Activated B cell treated with CpG ODN at 0.5 μM for 24 hours (primary cell): ENCODE measurements around the gene PEX10. TPM values are rescaled to one million over a fixed set of nuclear protein-coding genes. Genes with fewer than 3 reads are reported as not detected.
A peak's percentile ranks its signal among the peaks of the same experiment; 100 is the strongest.

Experiments
- ATAC-seq: fragments of 200-7000 bp; cut with Tn5 transposase; one replicate; pipeline ENCODE4 v1.10.0; 2021; ENCODE audit warnings: low read depth, mild to moderate bottlenecking, moderate library complexity
- CTCF ChIA-PET: fragments of 350-600 bp; sonication (Branson Sonifier 250); formaldehyde crosslinking; loops from one replicate; lab custom pipeline; 2021; ENCODE audit warnings: antibody characterized with exemption; lab: Charles Lee
- POLR2A ChIA-PET: fragments of 350-600 bp; sonication (Branson Sonifier 250); formaldehyde crosslinking; loops from one replicate; lab custom pipeline; 2021; ENCODE audit warnings: antibody characterized with exemption; lab: Charles Lee
- DNase-seq: peaks from one replicate; pipeline ENCODE4 v3.0.0; 2022
- H3K27ac Mint-ChIP-seq: one replicate; pipeline ENCODE4 v1.8.0; 2020; ENCODE audit warnings: mixed read lengths
- H3K27me3 Mint-ChIP-seq: one replicate; pipeline ENCODE4 v1.8.0; 2021; ENCODE audit warnings: mixed read lengths
- H3K36me3 Mint-ChIP-seq: one replicate; pipeline ENCODE4 v1.8.0; 2021; ENCODE audit warnings: low read depth, mixed read lengths
- H3K4me1 Mint-ChIP-seq: one replicate; pipeline ENCODE4 v1.8.0; 2021; ENCODE audit warnings: mixed read lengths
- H3K4me3 Mint-ChIP-seq: one replicate; pipeline ENCODE4 v1.8.0; 2020; ENCODE audit warnings: mild to moderate bottlenecking, mixed read lengths
- H3K9me3 Mint-ChIP-seq: one replicate; pipeline ENCODE4 v1.8.0; 2020; ENCODE audit warnings: mixed read lengths
- CTCF ChIP-seq: fragments of 200-600 bp; IDR thresholded peaks from one replicate; pipeline ENCODE4 v1.8.0; 2022; ENCODE audit warnings: antibody characterized with exemption, mild to moderate bottlenecking
- intact Hi-C: fragments of 100-400 bp; cut with micrococcal nuclease; formaldehyde crosslinking; loops from one replicate; pipeline ENCODE4 v1.15.1; 2024
- total RNA-seq: library from RNA; stranded (reverse); gene quantifications from 2 replicates; pipeline ENCODE4 v1.2.3, GENCODE V29; 2022

The PEX10 gene
- total RNA-seq, 1 donor from 2014 or later = 18.9 TPM

- intact Hi-C loops = no loop called here
- ATAC-seq = no peak
- H3K9me3 Mint-ChIP-seq = no peaks in the 10 kb centered on the region
- peaks cover 14% of the 10 kb centered on the region for H3K36me3 Mint-ChIP-seq
- H3K27ac Mint-ChIP-seq = no peak overlapping the region
- peaks cover 16% of the 10 kb centered on the region for H3K4me1 Mint-ChIP-seq
- DNase-seq = peak; percentile 7
- H3K27me3 Mint-ChIP-seq = no peaks in the 10 kb centered on the region
- ChIA-PET CTCF (no interaction called here), POLR2A (no interaction called here)
- no peak for TF ChIP-seq CTCF
- no peak overlapping the region for H3K4me3 Mint-ChIP-seq
Measured at GRCh38 chr1:2374252-2375155, 37.9 kb downstream of the PEX10 start.

- Mint-ChIP-seq H3K27me3 (no peaks in the 10 kb centered on the region), H3K36me3 (peaks cover 14% of the 10 kb centered on the region), H3K9me3 (no peaks in the 10 kb centered on the region), H3K27ac (no peak overlapping the region), H3K4me1 (peaks cover 8% of the 10 kb centered on the region), H3K4me3 (no peak overlapping the region)
- POLR2A ChIA-PET = no interaction called here
- ATAC-seq (no peak), DNase-seq (peak; percentile 12)
- CTCF ChIA-PET = no interaction called here
- intact Hi-C loops = no loop called here
- TF ChIP-seq CTCF = no peak
Measured at GRCh38 chr1:2373551-2374251, 38.7 kb downstream of the PEX10 start.

- Mint-ChIP-seq H3K27me3 (no peaks in the 10 kb centered on the region), H3K36me3 (peaks cover 18% of the 10 kb centered on the region), H3K9me3 (no peaks in the 10 kb centered on the region), H3K4me3 (no peak overlapping the region), H3K27ac (no peak overlapping the region), H3K4me1 (peaks cover 7% of the 10 kb centered on the region)
- ATAC-seq = no peak
- intact Hi-C loops = no loop called here
- ChIA-PET POLR2A (no interaction called here), CTCF (no interaction called here)
- no peak for TF ChIP-seq CTCF
- DNase-seq = no peak
Measured at GRCh38 chr1:2372551-2373490, 39.5 kb downstream of the PEX10 start.

- H3K36me3 Mint-ChIP-seq = peaks cover 22% of the 10 kb centered on the region
- H3K9me3 Mint-ChIP-seq = peaks cover 5% of the 10 kb centered on the region
- ChIA-PET POLR2A (no interaction called here), CTCF (no interaction called here)
- intact Hi-C loops = no loop called here
- no peaks in the 10 kb centered on the region for H3K4me1 Mint-ChIP-seq
- H3K27me3 Mint-ChIP-seq = no peaks in the 10 kb centered on the region
- ATAC-seq (no peak), DNase-seq (no peak)
- TF ChIP-seq CTCF = no peak
- no peak overlapping the region for H3K27ac Mint-ChIP-seq
- no peak overlapping the region for H3K4me3 Mint-ChIP-seq
Measured at GRCh38 chr1:2368053-2368744, 44.2 kb downstream of the PEX10 start.
